GM18868 (cell line): ENCODE measurements around the gene VSIG10L2.
"Not testable (repeated sequence)": the region's sequence is repeated elsewhere in the genome, so short reads cannot be mapped to it uniquely, and the experiment has no call there.

ENCODE experiments used
- ATAC-seq: cut with Tn5 transposase; IDR thresholded peaks from one replicate; pipeline ENCODE4 v1.9.1; 2021; ENCODE audit warnings: mild to moderate bottlenecking, moderate library complexity; ENCODE audit not compliant: unreplicated experiment

The VSIG10L2 gene

GRCh38 chr11:125945797-125946520 is at the start of gene VSIG10L2:
TSS of gene VSIG10L2 (plus strand) at chr11:125946044. CDS start at chr11:125946056, 12 bp downstream.
- no peak for ATAC-seq

GRCh38 chr11:125901872-125902271 is 44.0 kb upstream of the VSIG10L2 start:
- ATAC-seq, result no peak

GRCh38 chr11:125902277-125902926 is 43.4 kb upstream of the VSIG10L2 start:
- ATAC-seq, result no peak

- peak; percentile 98 for ATAC-seq
Observed at GRCh38 chr11:125902927-125903710, 42.7 kb upstream of the VSIG10L2 start, which contains the start of gene PUS3. TSS of gene PUS3 (minus strand) at chr11:125903206. CDS start at chr11:125896284, 6,922 bp downstream.

- no peak for ATAC-seq
Observed at GRCh38 chr11:125903711-125904659, 41.9 kb upstream of the VSIG10L2 start, which contains the start of gene DDX25. TSS of gene DDX25 (plus strand) at chr11:125904508. CDS start at chr11:125904518, 10 bp downstream.

GRCh38 chr11:125904678-125905077 is 41.2 kb upstream of the VSIG10L2 start:
- ATAC-seq, result no peak

GRCh38 chr11:125910226-125910849 is 35.5 kb upstream of the VSIG10L2 start:
- no peak for ATAC-seq

- ATAC-seq, result not testable (repeated sequence)
Observed at GRCh38 chr11:125914601-125915000, 31.2 kb upstream of the VSIG10L2 start.

GRCh38 chr11:125916683-125917347 is 29.0 kb upstream of the VSIG10L2 start:
- ATAC-seq, result no peak

GRCh38 chr11:125918140-125918840 is 27.6 kb upstream of the VSIG10L2 start:
- ATAC-seq, result no peak

- no peak for ATAC-seq
Observed at GRCh38 chr11:125921042-125921441, 24.8 kb upstream of the VSIG10L2 start.

- ATAC-seq, result no peak
Observed at GRCh38 chr11:125922156-125922555, 23.7 kb upstream of the VSIG10L2 start.

GRCh38 chr11:125923012-125923579 is 22.7 kb upstream of the VSIG10L2 start:
- no peak for ATAC-seq

- no peak for ATAC-seq
Observed at GRCh38 chr11:125923633-125924032, 22.2 kb upstream of the VSIG10L2 start.

- no peak for ATAC-seq
Observed at GRCh38 chr11:125924384-125925007, 21.3 kb upstream of the VSIG10L2 start.

- no peak for ATAC-seq
Observed at GRCh38 chr11:125925247-125925740, 20.6 kb upstream of the VSIG10L2 start.

GRCh38 chr11:125925804-125926203 is 20.0 kb upstream of the VSIG10L2 start:
- ATAC-seq, result no peak

GRCh38 chr11:125926682-125927081 is 19.2 kb upstream of the VSIG10L2 start:
- ATAC-seq, result no peak
